ENCODE results near the gene EPS15.

The EPS15 gene

DNA sequence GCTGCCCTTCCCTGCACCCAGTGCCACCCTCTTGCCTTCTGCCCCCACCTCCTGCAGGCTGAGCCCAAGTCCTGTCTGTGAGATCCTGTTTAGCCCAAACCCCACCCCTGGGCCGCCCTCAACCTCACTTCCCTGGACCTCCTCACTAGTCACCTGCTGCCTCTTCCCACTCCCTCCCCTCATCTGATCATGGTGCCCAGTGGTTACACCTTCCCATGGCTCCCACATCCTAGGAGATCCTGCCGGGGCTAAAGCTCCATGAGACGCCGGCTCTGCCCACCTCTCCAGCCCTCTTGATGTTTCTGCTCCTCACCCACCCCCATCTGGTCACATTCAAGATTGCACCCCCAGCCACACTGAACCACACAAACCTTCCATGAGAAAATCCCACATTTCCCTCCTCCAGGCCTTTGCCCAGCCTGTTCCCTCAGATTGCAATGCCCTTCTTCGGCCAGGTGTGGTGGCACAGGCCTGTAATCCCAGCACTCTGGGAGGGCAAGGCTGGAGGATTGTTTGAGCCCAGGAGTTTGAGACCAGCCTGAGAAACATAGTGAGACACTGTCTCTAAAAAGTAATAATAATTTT lies 205.7 kb downstream of the EPS15 start:
- in situ Hi-C loops (cut with MboI; ENCODE audit: low pct_unique_long_range_greater_than_20kb, low sequenced_read_pairs), result no loop called here
- DNase-seq, result no peak

- DNase-seq, result no peak
These were observed 206.3 kb downstream of the EPS15 start for GRCh38 chr1:51312718-51313117.

DNA sequence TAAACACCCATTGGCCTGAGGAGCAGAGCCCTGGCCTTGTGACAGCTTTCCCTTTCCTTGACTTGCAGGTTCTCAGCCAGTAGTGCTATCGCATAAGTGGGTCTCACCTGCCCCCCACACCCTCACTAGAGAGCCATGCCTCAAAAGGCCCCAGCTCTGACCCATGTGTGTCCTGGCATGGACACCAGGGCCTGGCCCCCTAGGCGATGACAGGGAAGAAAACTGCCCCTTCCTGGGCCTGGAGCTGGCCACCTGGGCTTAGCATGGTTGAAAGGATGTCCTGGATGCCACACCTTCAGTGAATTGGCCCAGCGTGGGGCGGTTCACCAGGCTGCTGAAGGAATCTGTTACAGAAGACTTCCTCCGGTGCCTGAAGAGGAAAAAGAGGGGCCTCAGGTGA lies 207.2 kb downstream of the EPS15 start:
- no peak for DNase-seq
- in situ Hi-C loops (cut with MboI; ENCODE audit: low pct_unique_long_range_greater_than_20kb, low sequenced_read_pairs), result no loop called here

More at GRCh38 chr1:51312718-51313117, 206.3 kb downstream of the EPS15 start:
- in situ Hi-C loops (cut with MboI; ENCODE audit: low pct_unique_long_range_greater_than_20kb, low sequenced_read_pairs), result no loop called here

DNA sequence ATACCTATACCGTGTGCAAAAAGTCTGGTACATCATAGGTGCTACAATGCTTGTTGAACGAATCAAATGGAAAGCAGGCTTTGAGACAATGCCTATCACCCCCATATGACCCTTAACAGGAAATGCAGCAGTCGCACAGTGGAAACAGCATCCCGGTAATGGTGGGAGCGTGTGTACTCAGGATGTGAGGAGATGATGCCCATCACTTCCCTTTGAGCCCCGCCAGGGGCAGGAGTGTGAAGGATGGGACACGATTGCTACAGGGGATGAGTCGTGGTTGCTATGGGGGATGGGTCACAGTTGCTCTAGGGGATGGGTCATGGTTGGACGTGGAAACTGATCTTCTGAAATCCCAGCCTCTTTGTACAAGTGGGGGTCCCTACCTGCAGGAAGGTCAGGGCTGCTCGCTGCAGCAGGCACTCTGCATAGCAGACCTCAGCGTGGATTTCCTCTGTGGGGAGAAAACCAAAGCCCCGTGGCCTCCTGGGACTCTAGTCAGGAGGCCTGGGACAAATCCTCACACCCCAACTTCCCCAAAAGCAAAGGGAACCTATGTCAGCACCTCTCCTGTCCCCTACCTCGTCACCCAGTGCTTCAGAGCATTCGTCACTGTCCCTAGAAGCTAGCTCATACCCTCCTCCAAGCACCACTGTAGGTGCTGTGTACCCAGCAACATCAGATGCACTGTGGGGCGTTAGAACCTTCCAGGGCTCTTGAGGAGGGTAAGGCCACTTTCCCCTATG lies 208.0 kb downstream of the EPS15 start:
- no peak for DNase-seq
- in situ Hi-C loops (cut with MboI; ENCODE audit: low pct_unique_long_range_greater_than_20kb, low sequenced_read_pairs), result no loop called here

GRCh38 chr1:51309291-51309690 lies 209.8 kb downstream of the EPS15 start:
- in situ Hi-C loops (cut with MboI; ENCODE audit: low pct_unique_long_range_greater_than_20kb, low sequenced_read_pairs), result no loop called here
- DNase-seq, result no peak

GRCh38 chr1:51308636-51309035 lies 210.4 kb downstream of the EPS15 start:
- in situ Hi-C loops (cut with MboI; ENCODE audit: low pct_unique_long_range_greater_than_20kb, low sequenced_read_pairs), result no loop called here
- no peak for DNase-seq

DNA sequence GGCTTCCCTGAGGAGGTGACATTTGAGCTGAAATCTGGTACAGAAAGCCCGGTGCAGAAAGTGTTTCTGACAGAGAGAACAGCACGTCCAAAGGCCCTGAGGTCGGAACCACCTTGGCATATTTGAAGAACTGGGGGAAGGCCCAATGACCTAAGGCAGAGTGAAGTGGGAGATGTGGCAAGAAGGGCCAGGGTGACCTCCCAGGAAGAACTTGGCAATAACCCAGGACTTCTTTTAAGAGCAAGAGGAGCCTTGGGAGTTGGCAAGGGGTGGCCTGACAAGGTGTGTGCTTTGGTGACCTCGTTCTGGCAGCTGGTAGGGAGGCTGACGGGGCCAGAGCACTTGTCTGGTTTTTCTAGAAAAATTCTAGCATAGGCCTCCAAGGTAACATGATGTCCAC lies 212.1 kb downstream of the EPS15 start:
- DNase-seq, result no peak
- in situ Hi-C loops (cut with MboI; ENCODE audit: low pct_unique_long_range_greater_than_20kb, low sequenced_read_pairs), result no loop called here

GRCh38 chr1:51305371-51305823 lies 213.7 kb downstream of the EPS15 start:
- in situ Hi-C loops (cut with MboI; ENCODE audit: low pct_unique_long_range_greater_than_20kb, low sequenced_read_pairs), result no loop called here
- no peak for DNase-seq

GRCh38 chr1:51304360-51304759 lies 214.7 kb downstream of the EPS15 start:
- in situ Hi-C loops (cut with MboI; ENCODE audit: low pct_unique_long_range_greater_than_20kb, low sequenced_read_pairs), result no loop called here
- no peak for DNase-seq

Measured in KBM-7 (cell line).